DND-41 (cell line): Measurements from ENCODE around the gene SNCB.

Experiments
- ATAC-seq: fragments of 200-7000 bp; cut with Tn5 transposase; 3 replicates; pipeline ENCODE4 v1.9.1; 2021; ENCODE audit warnings: low read depth; ENCODE audit not compliant: insufficient read depth
- DNase-seq: peaks from one replicate; pipeline ENCODE4 v3.0.0-alpha.2; 2020
- H2AFZ ChIP-seq: 2 replicates; pipeline ENCODE4 v1.6.0; 2012; ENCODE audit warnings: low read depth, low read length
- H3K27ac ChIP-seq: 2 replicates; pipeline ENCODE4 v1.5.1; 2012; ENCODE audit warnings: low read length, inconsistent platforms
- H3K27me3 ChIP-seq: fragments of 200-600 bp; sonication (generic); 2 replicates; pipeline ENCODE4 v1.6.0; 2012; ENCODE audit warnings: low read length, mild to moderate bottlenecking, inconsistent platforms; ENCODE audit not compliant: insufficient read depth, poor library complexity
- H3K36me3 ChIP-seq: 2 replicates; pipeline ENCODE4 v1.5.1; 2012; ENCODE audit warnings: low read length, inconsistent platforms; ENCODE audit not compliant: insufficient read depth
- H3K4me1 ChIP-seq: 2 replicates; pipeline ENCODE4 v1.5.1; 2012; ENCODE audit warnings: mild to moderate bottlenecking, low read length; ENCODE audit not compliant: insufficient read depth
- H3K4me2 ChIP-seq: 2 replicates; pipeline ENCODE4 v1.6.0; 2012; ENCODE audit warnings: mild to moderate bottlenecking, moderate library complexity, low read length, inconsistent platforms; ENCODE audit not compliant: insufficient read depth
- H3K4me3 ChIP-seq, 2 experiments: fragments of 200-600 bp in 1 of 2; shearing (Covaris generic) in 1 of 2; 2 replicates each; pipeline ENCODE4 v1.5.1; 2012 to 2016; ENCODE audit warnings: inconsistent platforms in 2 of 2, low read length in 2 of 2, mild to moderate bottlenecking in 2 of 2, low read depth in 1 of 2, moderate library complexity in 1 of 2
- H3K79me2 ChIP-seq: 2 replicates; pipeline ENCODE4 v1.6.0; 2012; ENCODE audit warnings: low read length, inconsistent platforms; ENCODE audit not compliant: insufficient read depth
- H3K9ac ChIP-seq: 2 replicates; pipeline ENCODE4 v1.6.0; 2012; ENCODE audit warnings: low read depth, mild to moderate bottlenecking, inconsistent platforms, low read length, moderate library complexity
- H3K9me3 ChIP-seq: 2 replicates; pipeline ENCODE4 v1.5.1; 2012; ENCODE audit warnings: low read length, moderate library complexity, mild to moderate bottlenecking, inconsistent platforms; ENCODE audit not compliant: insufficient read depth, severe bottlenecking
- H4K20me1 ChIP-seq: 2 replicates; pipeline ENCODE4 v1.6.0; 2012; ENCODE audit warnings: low read length; ENCODE audit not compliant: insufficient read depth
- CTCF ChIP-seq: IDR thresholded peaks from 2 replicates; pipeline ENCODE4 v1.5.1; 2012; ENCODE audit warnings: borderline replicate concordance, low read length, moderate library complexity, mild to moderate bottlenecking; ENCODE audit not compliant: poor library complexity, severe bottlenecking; ENCODE audit errors: extremely low read depth
- EZH2 ChIP-seq: IDR thresholded peaks from 3 replicates; pipeline ENCODE4 v1.6.1; 2012; ENCODE audit warnings: borderline replicate concordance, low read depth, mild to moderate bottlenecking, moderate library complexity, low read length, inconsistent platforms; ENCODE audit not compliant: severe bottlenecking

The SNCB gene

GRCh38 chr5:176662371-176663333, 32.3 kb upstream of the SNCB start:
- H3K4me2 ChIP-seq = no peak overlapping the region
- peaks cover 10% of the 10 kb centered on the region; the same call in 1 of the 2 replicates for H4K20me1 ChIP-seq
- no peak overlapping the region for H3K4me3 ChIP-seq
- H3K36me3 ChIP-seq = no peaks in the 10 kb centered on the region
- H3K27ac ChIP-seq = no peak overlapping the region
- peaks cover 28% of the 10 kb centered on the region for H3K4me1 ChIP-seq
- H3K27me3 ChIP-seq = no peaks in the 10 kb centered on the region
- H3K9me3 ChIP-seq = no peaks in the 10 kb centered on the region
- TF ChIP-seq CTCF = no peak
- no peak for TF ChIP-seq EZH2
- no peak overlapping the region for H2AFZ ChIP-seq
- ATAC-seq (no peak), DNase-seq (no peak)
- H3K9ac ChIP-seq = no peak overlapping the region
- no peaks in the 10 kb centered on the region for H3K79me2 ChIP-seq

- Histone ChIP-seq H3K4me1 (peaks cover 29% of the 10 kb centered on the region), H3K9ac (no peak overlapping the region), H3K4me2 (no peak overlapping the region), H3K79me2 (no peaks in the 10 kb centered on the region), H4K20me1 (peaks cover 10% of the 10 kb centered on the region; the same call in 1 of the 2 replicates), H2AFZ (no peak overlapping the region), H3K36me3 (peaks cover 6% of the 10 kb centered on the region; the same call in 1 of the 2 replicates), H3K4me3 (no peak overlapping the region), H3K9me3 (no peaks in the 10 kb centered on the region), H3K27ac (no peak overlapping the region), H3K27me3 (no peaks in the 10 kb centered on the region)
- ATAC-seq (no peak), DNase-seq (no peak)
- TF ChIP-seq EZH2 = no peak
- TF ChIP-seq CTCF = no peak
Measured at GRCh38 chr5:176661676-176662075, 31.3 kb upstream of the SNCB start.

- H2AFZ ChIP-seq = peak overlapping the region; percentile 64
- peak; percentile 79 for DNase-seq
- peak; percentile 90 for TF ChIP-seq CTCF
- no peak for TF ChIP-seq EZH2
- H3K9me3 ChIP-seq = no peaks in the 10 kb centered on the region
- H3K79me2 ChIP-seq = no peaks in the 10 kb centered on the region
- peak overlapping the region; percentile 37; the same call in 1 of the 2 replicates for H3K4me2 ChIP-seq
- H4K20me1 ChIP-seq = peaks cover 10% of the 10 kb centered on the region; the same call in 1 of the 2 replicates
- H3K4me1 ChIP-seq = peaks cover 29% of the 10 kb centered on the region
- no peak overlapping the region for H3K9ac ChIP-seq
- no peak overlapping the region for H3K27ac ChIP-seq
- peak; percentile 84 for ATAC-seq
- peaks cover 12% of the 10 kb centered on the region; the same call in 1 of the 2 replicates for H3K36me3 ChIP-seq
- no peak overlapping the region for H3K4me3 ChIP-seq
- H3K27me3 ChIP-seq = no peaks in the 10 kb centered on the region
Measured at GRCh38 chr5:176660860-176661641, 30.7 kb upstream of the SNCB start.
